Measurements from ENCODE around the gene MB.
"Not testable (repeated sequence)": the region's sequence is repeated elsewhere in the genome, so short reads cannot be mapped to it uniquely, and the experiment has no call there.

MB gene

GRCh38 chr22:35634943-35635540 is 17.9 kb upstream of the MB start:
- peak; percentile 9 for DNase-seq

DNA sequence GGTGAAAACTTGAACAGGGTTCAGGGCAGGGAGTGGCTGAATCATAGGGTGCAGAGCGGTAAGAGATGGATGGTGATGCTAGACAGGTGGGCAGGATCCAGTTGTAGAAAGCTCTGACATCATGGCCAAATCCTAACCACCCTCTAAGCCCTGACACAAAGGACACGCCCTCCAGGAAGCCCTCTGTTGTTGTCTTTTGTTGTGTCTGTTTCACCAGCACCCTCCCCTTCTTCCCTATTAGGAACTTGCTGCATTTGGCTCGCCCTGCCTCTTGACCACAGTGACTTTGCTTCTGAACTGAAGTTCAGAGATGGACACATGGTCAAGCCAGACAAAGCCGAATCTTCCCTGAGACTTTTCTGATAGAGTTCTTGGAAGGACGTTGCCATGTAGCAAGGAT is 16.9 kb upstream of the MB start:
- DNase-seq: no peak

DNA sequence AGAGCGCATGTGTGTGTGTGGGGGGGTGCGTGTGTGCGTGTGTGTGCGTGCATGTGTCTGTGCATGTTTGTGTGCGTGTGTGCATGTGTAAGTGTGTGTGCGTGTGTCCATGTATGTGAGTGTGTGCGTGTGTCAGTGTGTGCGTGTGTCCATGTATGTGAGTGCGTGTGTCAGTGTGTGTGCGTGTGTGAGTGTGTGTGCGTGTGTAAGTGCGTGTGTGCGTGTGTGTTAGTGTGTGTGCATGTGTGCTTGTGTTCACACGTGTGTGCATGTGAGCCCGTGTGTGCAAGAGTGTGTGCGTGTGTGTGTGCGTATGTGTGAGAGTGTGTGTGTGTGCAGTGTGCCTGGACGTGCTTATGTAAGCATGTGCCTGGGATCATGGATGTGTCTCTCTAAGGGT is 16.4 kb upstream of the MB start:
- DNase-seq: no peak

- DNase-seq: no peak
Measured at GRCh38 chr22:35632935-35633334, 15.8 kb upstream of the MB start.

- no peak for DNase-seq
Measured at GRCh38 chr22:35631597-35631996, 14.5 kb upstream of the MB start.

- DNase-seq: no peak
Measured at GRCh38 chr22:35630891-35631290, 13.8 kb upstream of the MB start.

DNA sequence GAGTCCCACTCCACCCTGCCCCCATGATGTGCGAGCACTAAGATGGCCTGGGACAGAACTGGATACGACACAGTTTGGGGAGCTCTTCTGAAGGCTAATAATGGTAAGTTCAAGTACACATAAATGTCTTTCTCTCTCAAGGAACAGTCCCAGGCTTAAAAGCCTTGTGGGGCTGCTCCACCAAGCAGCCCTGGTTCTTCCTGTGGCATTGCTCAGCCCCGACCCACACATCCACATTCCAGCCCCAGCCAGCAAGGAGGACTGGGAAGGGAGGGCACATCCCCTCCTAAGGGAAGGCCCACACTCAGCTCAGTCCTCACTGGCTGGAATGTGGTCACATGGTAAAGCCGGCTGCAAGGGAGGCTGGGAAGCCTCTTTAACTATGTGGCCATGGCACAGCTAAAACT is 13.3 kb upstream of the MB start:
- DNase-seq: no peak

DNA sequence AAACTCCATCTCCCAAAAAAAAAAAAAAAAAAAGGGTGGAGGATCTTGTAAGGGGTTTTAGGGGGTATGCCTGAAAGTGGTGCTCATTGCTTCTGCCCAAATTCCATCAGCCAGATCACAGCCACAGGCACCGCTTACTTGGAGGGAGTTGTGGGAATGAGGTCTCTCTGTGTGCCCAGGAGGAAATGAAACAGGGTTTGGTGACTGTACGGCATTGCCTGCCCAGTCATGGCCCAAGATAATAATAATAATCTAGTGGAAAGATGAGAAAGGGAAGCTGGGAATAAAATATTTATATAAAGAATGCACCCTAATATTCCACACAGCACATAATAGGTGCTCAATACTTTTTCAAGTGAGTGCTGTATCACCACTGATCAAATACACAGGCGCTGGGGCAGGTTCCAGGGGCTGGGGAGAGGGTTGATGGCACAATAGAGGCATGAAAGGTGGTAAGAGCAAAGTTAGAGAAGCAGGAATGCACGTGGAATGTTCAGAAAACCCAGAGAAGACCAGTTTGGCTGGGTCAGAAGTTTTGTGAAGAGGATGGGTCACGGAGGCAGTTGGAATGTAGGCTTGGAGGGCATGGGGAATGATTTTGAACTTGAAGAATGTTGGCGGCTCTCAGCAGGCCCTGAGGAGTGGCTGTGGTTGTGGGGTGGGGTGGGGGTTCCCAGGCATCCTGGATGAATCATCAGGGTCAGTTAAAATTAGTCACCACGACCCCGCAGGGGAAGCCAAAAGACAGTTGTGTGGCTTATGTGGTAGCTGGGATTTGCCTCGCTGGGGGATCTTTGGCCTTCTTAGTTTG is 12.5 kb upstream of the MB start:
- DNase-seq: no peak

DNA sequence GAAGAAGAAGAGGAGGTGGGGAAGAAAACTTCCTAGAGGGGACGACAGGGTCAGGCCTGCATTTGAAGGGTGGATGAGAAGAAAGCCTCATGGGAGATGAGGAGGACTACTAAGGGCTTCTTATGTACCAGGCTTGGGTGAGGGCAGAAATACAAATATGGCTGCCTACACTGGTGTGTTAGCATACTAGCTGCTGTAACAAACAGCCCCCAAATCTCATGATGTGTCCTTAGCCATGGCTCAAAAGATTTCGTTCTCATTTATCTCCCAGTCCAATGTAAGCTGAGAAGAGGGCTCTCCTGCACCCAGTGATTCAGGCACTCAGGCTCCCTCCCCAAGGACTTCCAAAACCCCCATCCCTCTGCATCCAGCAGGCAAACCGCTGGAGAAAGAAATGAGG is 11.6 kb upstream of the MB start:
- no peak for DNase-seq

DNA sequence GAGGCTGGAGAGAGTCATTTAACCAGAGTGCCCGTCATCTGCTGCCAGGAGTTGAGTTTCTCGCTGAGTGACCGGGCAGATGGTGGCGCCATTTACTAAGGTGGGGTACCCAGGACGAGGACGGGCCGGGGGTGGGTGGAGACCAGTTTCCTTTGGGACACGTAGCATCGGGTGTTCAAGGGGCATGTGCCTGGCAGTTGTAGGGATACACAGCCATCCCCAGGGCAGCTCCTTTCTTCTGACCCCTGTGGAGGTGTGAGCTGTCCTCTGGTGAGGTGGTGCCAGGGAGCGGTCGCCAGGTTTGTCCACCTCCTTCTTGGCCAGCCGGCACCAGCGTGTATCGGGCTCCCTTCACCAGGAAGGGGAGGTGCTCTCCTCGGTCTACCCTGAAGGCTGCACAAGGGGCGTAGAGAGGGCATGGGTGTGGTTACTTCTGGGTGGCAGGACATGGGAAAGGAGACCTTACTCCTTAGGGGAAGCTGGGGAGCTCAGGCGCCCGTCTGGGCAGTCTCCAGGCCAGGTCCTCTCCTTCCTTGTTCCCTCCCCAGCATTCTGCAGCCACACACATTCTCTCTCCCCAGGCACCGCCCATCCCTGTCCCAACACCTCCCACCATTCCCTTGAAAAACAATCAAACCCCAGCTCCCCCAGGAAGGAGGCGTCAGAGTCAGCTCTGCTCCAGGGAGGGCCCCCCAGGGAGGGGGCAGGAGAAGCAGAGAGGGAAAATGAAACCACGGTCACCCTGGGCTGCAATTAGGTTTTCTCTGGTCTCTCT is 10.3 kb upstream of the MB start:
- DNase-seq: peak; percentile 2

GRCh38 chr22:35625763-35626432 is 8.8 kb upstream of the MB start:
- DNase-seq: no peak

DNA sequence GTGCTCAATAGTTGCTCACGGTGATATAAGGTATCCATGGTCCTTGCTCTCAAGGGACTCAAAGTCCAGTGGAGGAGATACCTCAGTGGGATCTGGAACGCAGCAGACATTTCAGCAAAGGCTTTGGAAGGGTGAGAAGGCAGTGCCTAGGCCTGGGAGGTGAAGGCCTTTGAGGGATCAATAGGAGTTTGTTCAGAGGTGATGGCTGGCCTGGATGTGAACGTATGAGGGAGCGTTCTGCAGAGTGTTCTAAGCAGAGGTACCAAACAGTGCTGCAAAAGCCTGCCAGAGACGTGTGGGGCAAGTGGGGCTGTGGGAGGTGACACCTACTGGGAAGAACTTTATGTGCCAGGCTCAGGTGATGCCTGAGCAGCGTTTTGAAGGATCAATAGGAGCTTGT is 7.4 kb upstream of the MB start:
- DNase-seq: no peak

DNA sequence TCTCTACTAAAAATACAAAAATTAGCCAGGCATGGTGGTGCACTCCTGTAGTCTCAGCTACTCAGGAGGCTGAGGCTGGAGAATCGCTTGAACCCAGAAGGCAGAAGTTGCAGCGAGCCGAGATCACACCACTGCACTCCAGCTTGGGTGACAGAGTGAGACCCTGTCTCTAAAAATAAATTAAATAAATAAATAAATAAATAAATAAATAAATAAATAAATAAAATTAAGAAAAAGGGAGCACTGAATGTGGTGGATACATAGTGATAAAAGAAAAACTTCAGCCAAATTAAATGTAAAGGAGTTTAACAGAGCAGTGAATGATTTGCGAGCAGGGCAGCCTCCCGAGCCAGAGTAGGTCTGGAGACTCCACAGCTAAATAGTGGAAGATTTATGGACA is 6.8 kb upstream of the MB start:
- DNase-seq: not testable (repeated sequence)

DNA sequence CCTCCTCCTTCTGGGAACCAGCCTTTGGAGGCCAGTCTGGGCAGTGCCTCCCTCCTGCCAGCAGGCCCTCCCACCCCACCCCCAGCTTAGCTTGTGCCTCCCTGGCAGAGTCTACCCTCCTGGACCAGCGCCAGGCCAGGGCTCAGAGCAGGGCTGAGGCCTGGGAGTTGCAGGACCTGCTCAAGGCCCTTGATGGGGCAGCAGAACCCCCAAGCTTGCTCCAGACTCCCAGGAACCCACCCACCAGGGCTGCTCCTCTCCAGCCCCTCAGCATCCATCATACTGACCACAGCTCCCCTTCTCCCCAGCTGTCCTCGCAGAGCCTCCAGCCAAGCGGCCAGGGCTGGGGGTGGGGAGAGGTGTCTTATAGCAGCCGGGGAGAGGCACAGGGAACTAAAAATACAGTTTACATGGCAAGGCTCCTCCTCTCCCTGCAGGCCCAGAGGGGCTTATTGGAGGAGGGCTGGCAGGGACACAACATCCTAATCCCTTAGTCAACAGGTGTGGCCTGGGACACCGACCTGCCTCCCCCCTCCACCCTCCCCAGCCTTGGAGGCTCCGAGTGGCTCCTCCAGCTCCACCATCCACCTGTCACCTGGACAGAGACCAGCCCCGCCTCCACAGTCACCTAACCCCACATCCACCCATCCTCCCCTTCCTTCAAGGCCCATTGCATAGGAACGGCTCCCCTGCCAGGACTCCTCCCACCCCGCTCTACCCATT is 5.2 kb upstream of the MB start:
- DNase-seq: no peak

- DNase-seq: no peak
Measured at GRCh38 chr22:35621451-35621850, 4.3 kb upstream of the MB start.

- DNase-seq: no peak
Measured at GRCh38 chr22:35620624-35621251, 3.6 kb upstream of the MB start.

DNA sequence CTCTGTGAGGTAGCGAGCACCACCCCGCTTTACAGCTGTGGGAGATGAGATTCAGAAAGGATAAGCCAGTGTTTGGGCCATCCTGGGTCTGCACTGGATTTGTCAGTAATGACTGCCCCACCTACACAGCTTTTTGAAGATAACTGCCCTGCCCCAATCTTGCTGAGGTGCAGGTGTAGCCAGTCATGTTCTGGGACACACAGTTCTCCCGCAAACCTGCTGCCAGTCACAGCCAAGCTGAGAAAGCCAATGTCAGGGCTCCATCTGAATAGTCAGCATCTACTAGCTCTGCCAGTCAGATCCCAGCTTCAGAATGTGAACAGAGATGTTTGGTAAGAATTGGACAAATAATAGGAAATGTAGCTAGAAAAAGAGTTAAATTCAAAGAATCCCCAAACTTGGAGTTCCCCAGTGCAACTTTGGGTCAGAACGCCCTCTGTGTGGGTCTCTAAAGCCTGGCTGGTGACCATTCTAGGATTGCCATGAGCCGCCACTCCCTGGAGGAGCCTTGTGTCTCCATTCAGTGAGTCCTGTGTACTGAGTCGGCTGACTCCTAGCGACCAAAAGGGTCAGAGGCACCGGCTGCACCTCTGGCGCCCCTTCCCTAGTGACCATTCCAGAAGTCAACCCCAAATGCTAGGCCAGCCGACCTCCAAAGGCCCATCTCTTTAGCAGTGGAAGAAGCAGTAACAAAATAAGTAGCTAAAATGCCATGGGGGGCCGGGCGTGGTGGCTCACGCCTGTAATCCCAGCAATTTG is 2.4 kb upstream of the MB start:
- no peak for DNase-seq

- DNase-seq: no peak
Measured at GRCh38 chr22:35618427-35619223, 1.5 kb upstream of the MB start.

DNA sequence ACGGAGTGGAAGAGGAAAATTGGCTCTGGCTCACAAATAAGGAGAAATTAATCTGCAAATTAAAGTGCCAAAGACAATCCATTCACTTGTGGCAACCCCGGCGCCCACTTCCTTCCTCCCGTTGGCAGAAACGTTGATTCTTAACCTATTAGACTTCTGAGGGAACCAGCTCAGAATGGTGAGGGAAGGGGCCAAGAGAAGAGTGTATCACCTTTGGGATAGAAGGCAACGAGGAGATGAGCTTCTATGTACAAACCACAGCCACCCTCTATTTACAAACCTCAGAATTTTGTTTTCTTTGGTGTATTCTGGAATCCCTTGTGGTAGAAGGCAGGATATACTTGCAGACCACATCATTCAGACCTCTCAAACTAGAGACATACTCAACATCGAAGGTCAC is 1.1 kb downstream of the MB start:
- DNase-seq: no peak

DNA sequence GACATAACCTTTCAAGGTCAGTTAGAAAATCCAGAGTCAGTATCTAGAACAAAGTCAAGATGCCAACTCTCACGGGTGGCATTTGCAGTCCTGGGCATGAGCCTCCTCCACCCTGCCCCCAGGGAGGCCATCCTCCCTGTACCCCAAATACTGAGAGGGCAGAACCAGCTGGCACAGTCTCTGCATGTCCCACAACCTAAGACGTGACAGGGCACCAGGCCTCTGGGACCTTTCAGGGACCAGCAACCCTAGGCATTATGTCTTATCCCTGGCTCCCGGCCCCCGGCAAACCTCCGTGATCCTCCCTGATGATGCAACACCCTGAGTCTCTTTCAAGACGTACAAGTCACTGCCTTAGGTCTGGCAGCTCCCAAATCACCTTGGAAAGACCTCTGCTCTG is 2.0 kb downstream of the MB start:
- no peak for DNase-seq

- no peak for DNase-seq
Measured at GRCh38 chr22:35614404-35614803, 2.7 kb downstream of the MB start.

Measured in NCI-H446 treated with DMSO at 0.1 percent for 48 hours (cell line).